Measurements from ENCODE around the gene GADD45GIP1. TPM values are rescaled to one million over a fixed set of nuclear protein-coding genes. Genes with fewer than 3 reads are reported as not detected.
"Not testable (repeated sequence)": the region's sequence is repeated elsewhere in the genome, so short reads cannot be mapped to it uniquely, and the experiment has no call there.

Gene GADD45GIP1
- total RNA-seq, 2 experiments from 2014 or later: 32.6 to 36.0 TPM

DNA sequence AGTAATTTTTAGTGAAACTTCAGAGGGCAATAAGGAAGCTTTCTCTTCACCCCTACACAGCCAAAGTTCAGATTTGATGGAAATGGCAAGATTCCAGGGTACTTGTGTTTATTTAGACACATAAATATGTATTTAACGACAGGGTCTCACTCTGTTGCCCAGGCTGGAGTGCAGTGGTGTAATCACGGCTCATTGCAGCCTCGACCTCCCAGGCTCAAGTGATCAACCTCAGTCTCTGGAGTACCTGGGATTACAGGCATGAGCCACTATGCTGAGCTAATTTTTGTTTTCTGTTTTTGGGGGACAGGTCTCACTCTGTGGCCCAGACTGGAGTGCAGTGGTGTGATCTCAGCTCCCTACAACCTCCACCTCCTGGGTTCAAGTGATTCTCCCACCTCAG lies 36.0 kb downstream of the GADD45GIP1 start:
- no peak overlapping the region for H3K4me3 Mint-ChIP-seq
- ATAC-seq (no peak), DNase-seq (no peak)
- intact Hi-C loops (cut with micrococcal nuclease): no loop called here
- TF ChIP-seq, protein P1, sequence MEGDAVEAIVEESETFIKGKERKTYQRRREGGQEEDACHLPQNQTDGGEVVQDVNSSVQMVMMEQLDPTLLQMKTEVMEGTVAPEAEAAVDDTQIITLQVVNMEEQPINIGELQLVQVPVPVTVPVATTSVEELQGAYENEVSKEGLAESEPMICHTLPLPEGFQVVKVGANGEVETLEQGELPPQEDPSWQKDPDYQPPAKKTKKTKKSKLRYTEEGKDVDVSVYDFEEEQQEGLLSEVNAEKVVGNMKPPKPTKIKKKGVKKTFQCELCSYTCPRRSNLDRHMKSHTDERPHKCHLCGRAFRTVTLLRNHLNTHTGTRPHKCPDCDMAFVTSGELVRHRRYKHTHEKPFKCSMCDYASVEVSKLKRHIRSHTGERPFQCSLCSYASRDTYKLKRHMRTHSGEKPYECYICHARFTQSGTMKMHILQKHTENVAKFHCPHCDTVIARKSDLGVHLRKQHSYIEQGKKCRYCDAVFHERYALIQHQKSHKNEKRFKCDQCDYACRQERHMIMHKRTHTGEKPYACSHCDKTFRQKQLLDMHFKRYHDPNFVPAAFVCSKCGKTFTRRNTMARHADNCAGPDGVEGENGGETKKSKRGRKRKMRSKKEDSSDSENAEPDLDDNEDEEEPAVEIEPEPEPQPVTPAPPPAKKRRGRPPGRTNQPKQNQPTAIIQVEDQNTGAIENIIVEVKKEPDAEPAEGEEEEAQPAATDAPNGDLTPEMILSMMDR (IDR thresholded peaks at IDR 0.05): no peak
- H3K27ac Mint-ChIP-seq: peak overlapping the region; percentile 66
- CTCF ChIA-PET: interaction anchor here (2.9 kb wide), 1 partner anchor 44 kb away, joined by 11 read pairs; no protein-coding TSS in a partner anchor
- H3K9me3 Mint-ChIP-seq: no peaks in the 10 kb centered on the region
- peaks cover 17% of the 10 kb centered on the region for H3K4me1 Mint-ChIP-seq (ENCODE audit: low read depth)
- POLR2A ChIA-PET: interaction anchor here (0.9 to 5.4 kb wide), 5 partner anchors 10 to 44 kb away, joined by 3 to 39 read pairs (median 3); partner anchors contain the start of gene FARSA
- H3K36me3 Mint-ChIP-seq (ENCODE audit: low read depth): peaks cover 39% of the 10 kb centered on the region
- H3K27me3 Mint-ChIP-seq: no peaks in the 10 kb centered on the region

DNA sequence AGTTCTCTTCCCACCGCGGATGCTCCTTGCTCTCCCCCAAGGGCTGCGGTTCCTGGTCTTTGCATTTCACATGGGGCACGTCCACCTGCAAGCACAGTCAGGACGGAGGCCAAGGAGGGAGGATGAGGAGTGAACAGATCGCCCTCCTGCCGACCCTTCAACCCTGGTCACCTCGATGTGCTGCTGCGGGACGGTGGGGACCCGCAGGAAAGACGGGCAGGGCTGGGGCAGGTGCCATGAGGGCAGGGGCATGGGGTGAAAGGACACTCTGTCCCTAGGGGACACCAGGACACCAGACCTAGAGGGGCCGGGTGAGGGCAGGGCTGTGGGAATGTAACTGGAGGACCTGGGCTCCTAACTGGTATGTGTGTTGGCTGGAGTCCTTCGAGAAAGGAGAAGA lies 38.8 kb downstream of the GADD45GIP1 start:
- ChIA-PET POLR2A (interaction anchor here (2.0 to 5.4 kb wide), 3 partner anchors 10 to 19 kb away, joined by 6 to 39 read pairs (median 8); partner anchors contain the start of gene FARSA), CTCF (no interaction called here)
- peak overlapping the region; percentile 62 for H3K4me3 Mint-ChIP-seq
- H3K9me3 Mint-ChIP-seq: no peaks in the 10 kb centered on the region
- TF ChIP-seq, protein P1 (IDR thresholded peaks at IDR 0.05): no peak
- DNase-seq (no peak), ATAC-seq (no peak)
- H3K27me3 Mint-ChIP-seq: no peaks in the 10 kb centered on the region
- intact Hi-C loops (cut with micrococcal nuclease): no loop called here
- H3K36me3 Mint-ChIP-seq (ENCODE audit: low read depth): peaks cover 22% of the 10 kb centered on the region
- peak overlapping the region; percentile 85 for H3K27ac Mint-ChIP-seq
- peaks cover 32% of the 10 kb centered on the region for H3K4me1 Mint-ChIP-seq (ENCODE audit: low read depth)

DNA sequence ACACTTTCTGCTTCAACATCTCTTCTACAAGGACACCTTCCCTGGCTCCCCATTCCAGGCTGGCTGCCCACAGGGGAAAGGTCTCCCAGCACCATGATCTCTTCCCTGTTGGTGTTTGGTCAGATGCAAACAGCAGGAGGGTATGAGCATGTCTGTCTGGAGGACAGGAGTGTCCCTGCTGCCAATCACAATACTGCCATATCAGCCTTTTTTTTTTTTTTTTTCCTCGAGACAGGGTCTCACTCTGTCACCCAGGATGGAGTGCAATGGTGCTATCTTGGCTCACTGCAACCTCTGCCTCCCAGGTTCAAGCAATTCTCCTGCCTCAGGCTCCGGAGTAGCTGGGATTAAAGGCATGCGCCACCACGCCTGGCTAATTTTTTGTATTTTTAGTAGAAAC lies 41.2 kb downstream of the GADD45GIP1 start:
- not testable (repeated sequence) for H3K36me3 Mint-ChIP-seq (ENCODE audit: low read depth); H3K27ac Mint-ChIP-seq
- CTCF ChIA-PET: interaction anchor here (1.2 to 4.0 kb wide), 3 partner anchors 31 to 68 kb away, joined by 3 to 14 read pairs (median 5); no protein-coding TSS in a partner anchor

DNA sequence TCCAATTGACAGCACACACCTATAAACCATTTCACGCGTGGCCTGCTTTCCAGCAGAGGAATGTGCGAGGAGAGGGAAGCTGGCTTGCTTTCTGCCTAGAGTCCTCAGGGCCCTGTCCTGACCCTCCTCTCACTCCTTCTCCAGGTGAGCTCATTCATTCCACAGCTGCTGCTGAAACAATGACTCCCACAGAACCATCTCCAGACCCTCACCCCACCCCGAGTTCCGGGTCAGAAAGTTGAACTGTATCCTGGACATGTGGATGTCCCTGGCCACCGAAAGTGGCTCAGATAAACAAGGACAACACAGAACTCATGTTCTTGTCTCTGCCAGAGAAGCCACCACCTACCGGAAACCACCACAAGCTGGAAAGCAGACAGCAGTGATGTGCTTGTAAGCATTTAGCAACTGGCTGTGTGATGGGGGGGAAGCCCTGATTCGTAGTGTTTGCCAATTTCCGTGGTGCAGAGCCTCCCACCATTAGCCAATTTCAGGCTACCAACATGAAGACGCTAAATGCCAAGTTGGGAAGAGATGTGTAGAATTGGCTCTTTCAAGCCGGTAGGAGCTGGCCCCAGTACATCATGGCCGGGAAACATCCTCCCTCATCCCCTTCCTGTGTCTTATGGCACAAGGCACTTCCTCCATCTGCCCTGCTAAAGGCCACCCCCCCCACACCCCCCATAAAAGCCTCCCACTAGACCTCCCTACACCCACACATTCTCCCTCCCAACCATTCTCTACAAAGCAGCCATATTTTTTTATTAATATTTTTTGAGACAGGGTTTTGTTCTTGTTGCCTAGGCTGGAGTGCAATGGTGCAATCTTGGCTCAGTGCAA lies 43.0 kb downstream of the GADD45GIP1 start:
- Mint-ChIP-seq H3K27me3 (no peaks in the 10 kb centered on the region), H3K9me3 (no peaks in the 10 kb centered on the region), H3K4me1 (ENCODE audit: low read depth) (peaks cover 24% of the 10 kb centered on the region), H3K27ac (peak overlapping the region; percentile 84), H3K36me3 (ENCODE audit: low read depth) (peaks cover 3% of the 10 kb centered on the region), H3K4me3 (peak overlapping the region; percentile 4)
- intact Hi-C loops (cut with micrococcal nuclease): no loop called here
- ChIA-PET POLR2A (interaction anchor here (0.8 to 4.5 kb wide), 14 partner anchors 9 to 51 kb away, joined by 3 to 19 read pairs (median 4); partner anchors contain the start of genes CALR, FARSA, GCDH and KLF1), CTCF (interaction anchor here (0.9 to 4.0 kb wide), 7 partner anchors 13 to 157 kb away, joined by 3 to 16 read pairs (median 4); no protein-coding TSS in a partner anchor)
- ATAC-seq (peak; percentile 84), DNase-seq (peak; percentile 80)
- TF ChIP-seq, protein P1 (IDR thresholded peaks at IDR 0.05): no peak

More for the DNA sequence above, 41.2 kb downstream of the GADD45GIP1 start:
- DNase-seq; H3K4me3 Mint-ChIP-seq; ATAC-seq; H3K27me3 Mint-ChIP-seq; H3K9me3 Mint-ChIP-seq; intact Hi-C loops (cut with micrococcal nuclease): not testable (repeated sequence)
- POLR2A ChIA-PET: interaction anchor here (0.6 to 4.5 kb wide), 5 partner anchors 17 to 180 kb away, joined by 3 to 19 read pairs (median 3); partner anchors contain the start of gene CALR
- peaks cover 32% of the 10 kb centered on the region for H3K4me1 Mint-ChIP-seq (ENCODE audit: low read depth)

DNA sequence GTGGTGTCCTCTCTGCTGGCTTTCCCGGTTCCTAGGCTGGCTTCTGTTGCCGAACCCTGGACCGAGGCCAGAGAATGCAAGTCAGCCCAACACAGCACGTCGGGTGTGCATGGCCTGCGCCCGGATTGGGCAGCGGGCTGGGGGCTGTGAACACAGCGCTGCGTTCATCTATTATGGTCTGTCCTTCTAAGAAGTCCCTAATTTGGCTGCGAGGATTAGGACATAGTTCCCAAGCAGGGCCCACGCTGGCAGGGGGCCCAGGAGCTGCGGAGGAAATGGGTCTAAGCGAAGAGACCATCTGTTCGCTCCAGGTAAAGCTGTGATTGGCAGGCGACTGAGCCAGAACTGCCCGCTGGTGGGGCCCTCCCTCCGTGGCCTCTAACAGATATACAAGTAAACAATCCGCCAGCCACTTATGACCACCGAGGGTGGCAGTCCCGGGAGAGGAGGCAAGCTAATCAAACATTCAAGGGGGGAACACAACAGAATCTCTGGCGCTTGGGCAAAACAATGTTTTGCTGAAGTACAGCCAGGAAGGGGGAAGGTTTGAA lies 43.9 kb downstream of the GADD45GIP1 start:
- H3K27ac Mint-ChIP-seq: peak overlapping the region; percentile 40
- intact Hi-C loops (cut with micrococcal nuclease): no loop called here
- ChIA-PET CTCF (interaction anchor here (0.6 to 2.4 kb wide), 6 partner anchors 12 to 206 kb away, joined by 3 to 16 read pairs (median 3); no protein-coding TSS in a partner anchor), POLR2A (interaction anchor here (1.3 to 4.5 kb wide), 7 partner anchors 14 to 28 kb away, joined by 4 to 19 read pairs (median 7); partner anchors contain the start of genes CALR, FARSA, GCDH and KLF1)
- H3K9me3 Mint-ChIP-seq: no peaks in the 10 kb centered on the region
- DNase-seq: no peak
- no peaks in the 10 kb centered on the region for H3K27me3 Mint-ChIP-seq
- TF ChIP-seq, protein P1 (IDR thresholded peaks at IDR 0.05): no peak
- H3K4me1 Mint-ChIP-seq (ENCODE audit: low read depth): peaks cover 19% of the 10 kb centered on the region
- H3K4me3 Mint-ChIP-seq: no peak overlapping the region
- H3K36me3 Mint-ChIP-seq (ENCODE audit: low read depth): no peaks in the 10 kb centered on the region
- no peak for ATAC-seq
